ENCODE results near the gene KCNK2.

- TF ChIP-seq, protein P1, sequence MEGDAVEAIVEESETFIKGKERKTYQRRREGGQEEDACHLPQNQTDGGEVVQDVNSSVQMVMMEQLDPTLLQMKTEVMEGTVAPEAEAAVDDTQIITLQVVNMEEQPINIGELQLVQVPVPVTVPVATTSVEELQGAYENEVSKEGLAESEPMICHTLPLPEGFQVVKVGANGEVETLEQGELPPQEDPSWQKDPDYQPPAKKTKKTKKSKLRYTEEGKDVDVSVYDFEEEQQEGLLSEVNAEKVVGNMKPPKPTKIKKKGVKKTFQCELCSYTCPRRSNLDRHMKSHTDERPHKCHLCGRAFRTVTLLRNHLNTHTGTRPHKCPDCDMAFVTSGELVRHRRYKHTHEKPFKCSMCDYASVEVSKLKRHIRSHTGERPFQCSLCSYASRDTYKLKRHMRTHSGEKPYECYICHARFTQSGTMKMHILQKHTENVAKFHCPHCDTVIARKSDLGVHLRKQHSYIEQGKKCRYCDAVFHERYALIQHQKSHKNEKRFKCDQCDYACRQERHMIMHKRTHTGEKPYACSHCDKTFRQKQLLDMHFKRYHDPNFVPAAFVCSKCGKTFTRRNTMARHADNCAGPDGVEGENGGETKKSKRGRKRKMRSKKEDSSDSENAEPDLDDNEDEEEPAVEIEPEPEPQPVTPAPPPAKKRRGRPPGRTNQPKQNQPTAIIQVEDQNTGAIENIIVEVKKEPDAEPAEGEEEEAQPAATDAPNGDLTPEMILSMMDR (IDR thresholded peaks at IDR 0.05; ENCODE audit: insufficient read depth, low read length) = no peak
- no peak for TF ChIP-seq POLR2AphosphoS5 (IDR thresholded peaks at IDR 0.05; ENCODE audit: low read depth)
- TF ChIP-seq, protein P2, sequence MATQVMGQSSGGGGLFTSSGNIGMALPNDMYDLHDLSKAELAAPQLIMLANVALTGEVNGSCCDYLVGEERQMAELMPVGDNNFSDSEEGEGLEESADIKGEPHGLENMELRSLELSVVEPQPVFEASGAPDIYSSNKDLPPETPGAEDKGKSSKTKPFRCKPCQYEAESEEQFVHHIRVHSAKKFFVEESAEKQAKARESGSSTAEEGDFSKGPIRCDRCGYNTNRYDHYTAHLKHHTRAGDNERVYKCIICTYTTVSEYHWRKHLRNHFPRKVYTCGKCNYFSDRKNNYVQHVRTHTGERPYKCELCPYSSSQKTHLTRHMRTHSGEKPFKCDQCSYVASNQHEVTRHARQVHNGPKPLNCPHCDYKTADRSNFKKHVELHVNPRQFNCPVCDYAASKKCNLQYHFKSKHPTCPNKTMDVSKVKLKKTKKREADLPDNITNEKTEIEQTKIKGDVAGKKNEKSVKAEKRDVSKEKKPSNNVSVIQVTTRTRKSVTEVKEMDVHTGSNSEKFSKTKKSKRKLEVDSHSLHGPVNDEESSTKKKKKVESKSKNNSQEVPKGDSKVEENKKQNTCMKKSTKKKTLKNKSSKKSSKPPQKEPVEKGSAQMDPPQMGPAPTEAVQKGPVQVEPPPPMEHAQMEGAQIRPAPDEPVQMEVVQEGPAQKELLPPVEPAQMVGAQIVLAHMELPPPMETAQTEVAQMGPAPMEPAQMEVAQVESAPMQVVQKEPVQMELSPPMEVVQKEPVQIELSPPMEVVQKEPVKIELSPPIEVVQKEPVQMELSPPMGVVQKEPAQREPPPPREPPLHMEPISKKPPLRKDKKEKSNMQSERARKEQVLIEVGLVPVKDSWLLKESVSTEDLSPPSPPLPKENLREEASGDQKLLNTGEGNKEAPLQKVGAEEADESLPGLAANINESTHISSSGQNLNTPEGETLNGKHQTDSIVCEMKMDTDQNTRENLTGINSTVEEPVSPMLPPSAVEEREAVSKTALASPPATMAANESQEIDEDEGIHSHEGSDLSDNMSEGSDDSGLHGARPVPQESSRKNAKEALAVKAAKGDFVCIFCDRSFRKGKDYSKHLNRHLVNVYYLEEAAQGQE (IDR thresholded peaks at IDR 0.05; ENCODE audit: insufficient replicate concordance, low read depth) = no peak
- no peak for TF ChIP-seq GABPA (IDR thresholded peaks at IDR 0.05; ENCODE audit: low read depth)
Observed at GRCh38 chr1:215185067-215185620, 102.6 kb downstream of the KCNK2 start.
